ENCODE data around the gene CPNE5. TPM values are rescaled to one million over a fixed set of nuclear protein-coding genes. Genes with fewer than 3 reads are reported as not detected.

The CPNE5 gene
- total and polyA plus RNA-seq, 2 of the 4 experiments (the other 2 are of a cell fraction) = 0.07 TPM; not detected in 1

Other genes with a start within 250 kb of the CPNE5 start
- 237 and 256 TPM in 2 replicates for gene SRSF3, start 245.1 kb downstream of the CPNE5 start, total RNA-seq (2012; rRNA removed)
- 297 and 394 TPM in 2 replicates for gene SRSF3, start 245.1 kb downstream of the CPNE5 start, polyA plus RNA-seq (2012; rRNA removed)
- gene CDKN1A, start 160.7 kb downstream of the CPNE5 start, total RNA-seq (2012; rRNA removed) = 155 and 171 TPM in 2 replicates
- gene CDKN1A, start 160.7 kb downstream of the CPNE5 start, polyA plus RNA-seq (2012; rRNA removed) = 558 and 576 TPM in 2 replicates
- gene RAB44, start 141.6 kb downstream of the CPNE5 start, total RNA-seq (2012; rRNA removed) = not detected in 2 replicates
- 0.03 and 0.06 TPM in 2 replicates for gene RAB44, start 141.6 kb downstream of the CPNE5 start, polyA plus RNA-seq (2012; rRNA removed)
- 50.5 and 58.4 TPM in 2 replicates for gene PPIL1, start 35.4 kb upstream of the CPNE5 start, total RNA-seq (2012; rRNA removed)
- 25.9 and 28.4 TPM in 2 replicates for gene PPIL1, start 35.4 kb upstream of the CPNE5 start, polyA plus RNA-seq (2012; rRNA removed)
- gene C6orf89, start 46.5 kb upstream of the CPNE5 start, total RNA-seq (2012; rRNA removed) = 39.2 and 52.3 TPM in 2 replicates
- 26.8 and 30.8 TPM in 2 replicates for gene C6orf89, start 46.5 kb upstream of the CPNE5 start, polyA plus RNA-seq (2012; rRNA removed)
- gene PI16, start 115.3 kb upstream of the CPNE5 start, total RNA-seq (2012; rRNA removed) = under 0.01 TPM in 1 of 2 replicates, not detected in the other
- 0.20 and 0.21 TPM in 2 replicates for gene PI16, start 115.3 kb upstream of the CPNE5 start, polyA plus RNA-seq (2012; rRNA removed)
- 249 and 263 TPM in 2 replicates for gene MTCH1, start 146.8 kb upstream of the CPNE5 start, total RNA-seq (2012; rRNA removed)
- gene MTCH1, start 146.8 kb upstream of the CPNE5 start, polyA plus RNA-seq (2012; rRNA removed) = 210 and 215 TPM in 2 replicates
- gene FGD2, start 166.2 kb upstream of the CPNE5 start, total RNA-seq (2012; rRNA removed) = not detected in 2 replicates
- 0.07 TPM in 1 of 2 replicates, not detected in the other for gene FGD2, start 166.2 kb upstream of the CPNE5 start, polyA plus RNA-seq (2012; rRNA removed)